Activated B cell treated with CpG ODN at 0.5 μM for 24 hours (primary cell): ENCODE results near the gene DNAJC9. TPM values are rescaled to one million over a fixed set of nuclear protein-coding genes. Genes with fewer than 3 reads are reported as not detected.
"Not testable (repeated sequence)": the region's sequence is repeated elsewhere in the genome, so short reads cannot be mapped to it uniquely, and the experiment has no call there.

Source experiments
- ATAC-seq: fragments of 200-7000 bp; cut with Tn5 transposase; one replicate; pipeline ENCODE4 v1.10.0; 2021; ENCODE audit warnings: low read depth, mild to moderate bottlenecking, moderate library complexity
- CTCF ChIA-PET: fragments of 350-600 bp; sonication (Branson Sonifier 250); formaldehyde crosslinking; loops from one replicate; lab custom pipeline; 2021; ENCODE audit warnings: antibody characterized with exemption; lab: Charles Lee
- POLR2A ChIA-PET: fragments of 350-600 bp; sonication (Branson Sonifier 250); formaldehyde crosslinking; loops from one replicate; lab custom pipeline; 2021; ENCODE audit warnings: antibody characterized with exemption; lab: Charles Lee
- DNase-seq: peaks from one replicate; pipeline ENCODE4 v3.0.0; 2022
- H3K27ac Mint-ChIP-seq: one replicate; pipeline ENCODE4 v1.8.0; 2020; ENCODE audit warnings: mixed read lengths
- H3K27me3 Mint-ChIP-seq: one replicate; pipeline ENCODE4 v1.8.0; 2021; ENCODE audit warnings: mixed read lengths
- H3K36me3 Mint-ChIP-seq: one replicate; pipeline ENCODE4 v1.8.0; 2021; ENCODE audit warnings: low read depth, mixed read lengths
- H3K4me1 Mint-ChIP-seq: one replicate; pipeline ENCODE4 v1.8.0; 2021; ENCODE audit warnings: mixed read lengths
- H3K4me3 Mint-ChIP-seq: one replicate; pipeline ENCODE4 v1.8.0; 2020; ENCODE audit warnings: mild to moderate bottlenecking, mixed read lengths
- H3K9me3 Mint-ChIP-seq: one replicate; pipeline ENCODE4 v1.8.0; 2020; ENCODE audit warnings: mixed read lengths
- intact Hi-C: fragments of 100-400 bp; cut with micrococcal nuclease; formaldehyde crosslinking; loops from one replicate; pipeline ENCODE4 v1.15.1; 2024
- total RNA-seq: library from RNA; stranded (reverse); gene quantifications from 2 replicates; pipeline ENCODE4 v1.2.3, GENCODE V29; 2022
- TF ChIP-seq, protein P1 (sequence below): fragments of 200-600 bp; IDR thresholded peaks from one replicate; pipeline ENCODE4 v1.8.0; 2022; ENCODE audit warnings: antibody characterized with exemption, mild to moderate bottlenecking

DNAJC9 gene
- total RNA-seq, 1 donor from 2014 or later: 22.8 TPM

GRCh38 chr10:73261362-73261995 is 14.4 kb upstream of the DNAJC9 start:
- intact Hi-C loops: no loop called here
- Mint-ChIP-seq H3K36me3 (no peaks in the 10 kb centered on the region), H3K27ac (no peak overlapping the region), H3K9me3 (peaks cover 9% of the 10 kb centered on the region), H3K4me1 (no peaks in the 10 kb centered on the region), H3K27me3 (no peaks in the 10 kb centered on the region), H3K4me3 (no peak overlapping the region)
- ChIA-PET CTCF (no interaction called here), POLR2A (no interaction called here)
- DNase-seq: no peak
- TF ChIP-seq, protein P1, sequence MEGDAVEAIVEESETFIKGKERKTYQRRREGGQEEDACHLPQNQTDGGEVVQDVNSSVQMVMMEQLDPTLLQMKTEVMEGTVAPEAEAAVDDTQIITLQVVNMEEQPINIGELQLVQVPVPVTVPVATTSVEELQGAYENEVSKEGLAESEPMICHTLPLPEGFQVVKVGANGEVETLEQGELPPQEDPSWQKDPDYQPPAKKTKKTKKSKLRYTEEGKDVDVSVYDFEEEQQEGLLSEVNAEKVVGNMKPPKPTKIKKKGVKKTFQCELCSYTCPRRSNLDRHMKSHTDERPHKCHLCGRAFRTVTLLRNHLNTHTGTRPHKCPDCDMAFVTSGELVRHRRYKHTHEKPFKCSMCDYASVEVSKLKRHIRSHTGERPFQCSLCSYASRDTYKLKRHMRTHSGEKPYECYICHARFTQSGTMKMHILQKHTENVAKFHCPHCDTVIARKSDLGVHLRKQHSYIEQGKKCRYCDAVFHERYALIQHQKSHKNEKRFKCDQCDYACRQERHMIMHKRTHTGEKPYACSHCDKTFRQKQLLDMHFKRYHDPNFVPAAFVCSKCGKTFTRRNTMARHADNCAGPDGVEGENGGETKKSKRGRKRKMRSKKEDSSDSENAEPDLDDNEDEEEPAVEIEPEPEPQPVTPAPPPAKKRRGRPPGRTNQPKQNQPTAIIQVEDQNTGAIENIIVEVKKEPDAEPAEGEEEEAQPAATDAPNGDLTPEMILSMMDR: no peak
- no peak for ATAC-seq

DNA sequence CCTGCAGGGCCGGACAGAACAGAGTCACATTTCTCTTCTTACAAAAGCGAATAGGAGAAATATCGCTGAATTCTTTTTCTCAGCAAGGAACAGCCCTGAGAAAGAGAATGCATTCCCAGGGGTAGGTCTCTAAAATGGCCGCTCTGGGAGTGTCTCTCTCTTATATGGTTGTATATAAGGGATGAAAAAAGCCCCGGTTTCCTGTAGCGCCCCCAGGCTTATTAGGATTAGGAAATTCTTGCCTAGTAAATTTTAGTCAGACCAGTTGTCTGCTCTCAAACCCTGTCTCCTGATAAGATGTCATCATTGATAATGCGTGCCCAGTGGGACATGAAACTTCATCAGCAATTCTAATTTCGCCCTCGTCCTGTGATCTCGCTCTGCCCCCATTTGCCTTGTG is 11.6 kb upstream of the DNAJC9 start:
- CTCF ChIA-PET, DNase-seq, H3K4me3 Mint-ChIP-seq, POLR2A ChIA-PET, H3K36me3 Mint-ChIP-seq, H3K27ac Mint-ChIP-seq, H3K9me3 Mint-ChIP-seq, H3K4me1 Mint-ChIP-seq, intact Hi-C loops, H3K27me3 Mint-ChIP-seq, ATAC-seq: not testable (repeated sequence)

DNA sequence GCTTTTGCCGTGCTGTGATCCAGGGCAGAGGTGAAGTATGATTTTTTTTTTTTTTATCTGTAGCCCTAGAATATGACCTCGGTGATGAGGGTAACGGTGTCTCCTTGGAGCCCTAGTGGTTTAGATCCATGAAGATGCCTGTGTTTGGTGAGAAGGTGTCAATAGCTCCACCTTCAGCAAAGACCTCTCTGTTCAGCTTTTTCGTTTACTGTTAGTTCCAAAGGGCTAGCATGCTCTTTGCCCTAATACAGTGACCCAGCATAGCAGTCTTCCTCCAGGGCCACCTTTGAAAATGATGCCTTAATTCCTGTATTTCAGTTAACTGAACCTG is 6.1 kb upstream of the DNAJC9 start:
- Mint-ChIP-seq H3K4me3 (peak overlapping the region; percentile 99), H3K36me3 (peaks cover 40% of the 10 kb centered on the region), H3K4me1 (peaks cover 38% of the 10 kb centered on the region), H3K9me3 (no peaks in the 10 kb centered on the region), H3K27ac (peak overlapping the region; percentile 95), H3K27me3 (no peaks in the 10 kb centered on the region)
- ChIA-PET CTCF (interaction anchor here (0.6 kb wide), 1 partner anchor 1545 kb away, joined by 4 read pairs; no protein-coding TSS in a partner anchor), POLR2A (interaction anchor here (0.5 to 3.1 kb wide), 4 partner anchors 85 to 524 kb away, joined by 4 to 12 read pairs (median 8); partner anchors contain the start of genes ECD, FAM149B1, P4HA1 and PPP3CB)
- TF ChIP-seq, protein P1: no peak
- ATAC-seq (no peak), DNase-seq (no peak)
- intact Hi-C loops: loop anchor here (1.0 to 5.0 kb wide), 5 partner anchors 9 to 1979 kb away; partner anchors contain the start of genes ANXA7, CFAP70 and VDAC2

- Mint-ChIP-seq H3K4me3 (peak within 1 kb of the TSS; percentile 99), H3K9me3 (no peaks in the 10 kb centered on the region), H3K4me1 (peaks cover 44% of the 10 kb centered on the region), H3K27ac (peak within 1 kb of the TSS; percentile 95), H3K27me3 (no peaks in the 10 kb centered on the region), H3K36me3 (peaks cover 40% of the 10 kb centered on the region)
- ChIA-PET POLR2A (interaction anchor here (0.5 to 3.1 kb wide), 6 partner anchors 11 to 525 kb away, joined by 3 to 12 read pairs (median 6); partner anchors contain the start of genes ECD, FAM149B1, P4HA1 and PPP3CB), CTCF (interaction anchor here (0.6 to 1.1 kb wide), 2 partner anchors 12 to 1545 kb away, joined by 4 read pairs; no protein-coding TSS in a partner anchor)
- DNase-seq (peak; percentile 84), ATAC-seq (peak; percentile 89)
- intact Hi-C loops: loop anchor here (1.0 to 5.0 kb wide), 8 partner anchors 8 to 1980 kb away; partner anchors contain the start of genes ANXA7, CFAP70, MICU1 and VDAC2
- TF ChIP-seq, protein P1: no peak
Measured at GRCh38 chr10:73252445-73253224, 5.6 kb upstream of the DNAJC9 start, which contains the start of gene MRPS16. MRPS16 (minus strand) TSS chr10:73252644; CDS start chr10:73252482, 162 bp downstream.

GRCh38 chr10:73251683-73252444 is 4.8 kb upstream of the DNAJC9 start:
- DNase-seq (no peak), ATAC-seq (peak; percentile 47)
- Mint-ChIP-seq H3K36me3 (peaks cover 45% of the 10 kb centered on the region), H3K9me3 (no peaks in the 10 kb centered on the region), H3K27me3 (no peaks in the 10 kb centered on the region), H3K27ac (peak overlapping the region; percentile 95), H3K4me3 (peak overlapping the region; percentile 99), H3K4me1 (peaks cover 50% of the 10 kb centered on the region)
- TF ChIP-seq, protein P1: no peak
- intact Hi-C loops: loop anchor here (1.0 to 5.0 kb wide), 7 partner anchors 107 to 1980 kb away; partner anchors contain the start of genes ANXA7, CFAP70, MICU1 and VDAC2
- CTCF ChIA-PET: interaction anchor here (1.1 kb wide), 1 partner anchor 12 kb away, joined by 4 read pairs; no protein-coding TSS in a partner anchor
- POLR2A ChIA-PET: interaction anchor here (0.5 to 3.1 kb wide), 8 partner anchors 12 to 244 kb away, joined by 3 to 14 read pairs (median 6); partner anchors contain the start of genes ECD, FAM149B1, P4HA1 and PPP3CB
